Bronchial epithelial cell (primary cell): ENCODE measurements around the gene SMPDL3B. TPM values are rescaled to one million over a fixed set of nuclear protein-coding genes. Genes with fewer than 3 reads are reported as not detected.

ENCODE experiments used
- DNase-seq: peaks from one replicate; pipeline ENCODE4 v3.0.0-alpha.2; 2010; ENCODE audit warnings: low read depth
- FAIRE-seq: peaks from 2 replicates; lab custom pipeline; 2011; peaks lifted over from hg19 to GRCh38; lab: Jason Lieb, UNC
- H3K27me3 ChIP-seq: 2 replicates; pipeline ENCODE4 v1.5.1; 2011; ENCODE audit warnings: low read length; ENCODE audit not compliant: control insufficient read depth, insufficient read depth
- H3K36me3 ChIP-seq: 2 replicates; pipeline ENCODE4 v1.5.1; 2011; ENCODE audit warnings: low read length; ENCODE audit not compliant: control insufficient read depth, insufficient read depth
- H3K4me3 ChIP-seq: 2 replicates; pipeline ENCODE4 v1.5.1; 2011; ENCODE audit warnings: mild to moderate bottlenecking, low read depth, low read length, control low read depth
- CTCF ChIP-seq: IDR thresholded peaks from 2 replicates; pipeline ENCODE4 v1.5.1; 2011; ENCODE audit warnings: mild to moderate bottlenecking, moderate library complexity, low read length, control low read depth, inconsistent platforms; ENCODE audit not compliant: insufficient read depth, severe bottlenecking
- total RNA-seq: library from RNA; depleted of rRNA; stranded (reverse); fragments of >200 nt; gene quantifications from 2 replicates; pipeline ENCODE4 v1.2.1, GENCODE V29; 2014

SMPDL3B gene
- total RNA-seq, 1 donor from 2014 or later = 2.4 TPM

GRCh38 chr1:27959792-27960603 lies 25.2 kb downstream of the SMPDL3B start, which contains the start of gene XKR8:
Gene XKR8 (plus strand): TSS chr1:27959973. CDS start chr1:27960070, 97 bp downstream.
- Histone ChIP-seq H3K36me3 (no peaks in the 10 kb centered on the region), H3K4me3 (peak within 1 kb of the TSS; percentile 50), H3K27me3 (peaks cover 2% of the 10 kb centered on the region)
- no peak for FAIRE-seq
- peak; percentile 70 for TF ChIP-seq CTCF
- DNase-seq = peak; percentile 51

GRCh38 chr1:27960762-27961645 lies 26.2 kb downstream of the SMPDL3B start:
- DNase-seq (no peak), FAIRE-seq (no peak)
- Histone ChIP-seq H3K27me3 (no peaks in the 10 kb centered on the region), H3K36me3 (no peaks in the 10 kb centered on the region), H3K4me3 (peak overlapping the region; percentile 50)
- no peak for TF ChIP-seq CTCF

- Histone ChIP-seq H3K36me3 (peaks cover 2% of the 10 kb centered on the region), H3K27me3 (no peaks in the 10 kb centered on the region), H3K4me3 (no peak overlapping the region)
- FAIRE-seq (peak; percentile 95), DNase-seq (no peak)
- TF ChIP-seq CTCF = no peak
These were observed 26.9 kb downstream of the SMPDL3B start for GRCh38 chr1:27961646-27962221.

GRCh38 chr1:27963393-27963792 lies 28.6 kb downstream of the SMPDL3B start:
- Histone ChIP-seq H3K4me3 (no peak overlapping the region), H3K36me3 (peaks cover 2% of the 10 kb centered on the region), H3K27me3 (no peaks in the 10 kb centered on the region)
- FAIRE-seq (no peak), DNase-seq (no peak)
- TF ChIP-seq CTCF = no peak

- FAIRE-seq (no peak), DNase-seq (no peak)
- H3K27me3 ChIP-seq = no peaks in the 10 kb centered on the region
- no peak for TF ChIP-seq CTCF
- no peak overlapping the region for H3K4me3 ChIP-seq
- peaks cover 2% of the 10 kb centered on the region for H3K36me3 ChIP-seq
These were observed 31.8 kb downstream of the SMPDL3B start for GRCh38 chr1:27966402-27967105.
